GM19025 (cell line): ENCODE measurements around the gene TMEM163.

Experiments used
- ATAC-seq: cut with Tn5 transposase; IDR thresholded peaks from one replicate; pipeline ENCODE4 v1.9.1; 2021; ENCODE audit warnings: mild to moderate bottlenecking, low read depth, moderate library complexity; ENCODE audit not compliant: unreplicated experiment

TMEM163 gene

GRCh38 chr2:134446383-134447017, 272.3 kb downstream of the TMEM163 start:
- no peak for ATAC-seq

- no peak for ATAC-seq
These were observed 272.8 kb downstream of the TMEM163 start for GRCh38 chr2:134445985-134446382.

- no peak for ATAC-seq
These were observed 273.7 kb downstream of the TMEM163 start for GRCh38 chr2:134445116-134445515.

- ATAC-seq, result no peak
These were observed 274.9 kb downstream of the TMEM163 start for GRCh38 chr2:134443814-134444480.

GRCh38 chr2:134441153-134441863, 277.5 kb downstream of the TMEM163 start:
- no peak for ATAC-seq

- no peak for ATAC-seq
These were observed 278.4 kb downstream of the TMEM163 start for GRCh38 chr2:134440336-134440909.

GRCh38 chr2:134438371-134438770, 280.4 kb downstream of the TMEM163 start:
- ATAC-seq, result no peak

GRCh38 chr2:134436706-134437105, 282.1 kb downstream of the TMEM163 start:
- ATAC-seq, result no peak

GRCh38 chr2:134435936-134436335, 282.9 kb downstream of the TMEM163 start:
- no peak for ATAC-seq

GRCh38 chr2:134435505-134435904, 283.3 kb downstream of the TMEM163 start:
- ATAC-seq, result no peak

GRCh38 chr2:134433979-134434378, 284.8 kb downstream of the TMEM163 start:
- no peak for ATAC-seq

- no peak for ATAC-seq
These were observed 285.3 kb downstream of the TMEM163 start for GRCh38 chr2:134433469-134433868.

GRCh38 chr2:134432435-134432883, 286.3 kb downstream of the TMEM163 start:
- no peak for ATAC-seq

GRCh38 chr2:134431838-134432434, 286.9 kb downstream of the TMEM163 start:
- no peak for ATAC-seq

- ATAC-seq, result no peak
These were observed 288.9 kb downstream of the TMEM163 start for GRCh38 chr2:134429886-134430285.

- no peak for ATAC-seq
These were observed 292.1 kb downstream of the TMEM163 start for GRCh38 chr2:134426721-134427120.

- no peak for ATAC-seq
These were observed 292.9 kb downstream of the TMEM163 start for GRCh38 chr2:134425724-134426496.

- no peak for ATAC-seq
These were observed 297.1 kb downstream of the TMEM163 start for GRCh38 chr2:134421556-134422328.

GRCh38 chr2:134420920-134421319, 297.9 kb downstream of the TMEM163 start:
- no peak for ATAC-seq
